ENCODE measurements around the gene GABRG3.

The GABRG3 gene

GRCh38 chr15:27336676-27337075, 365.7 kb downstream of the GABRG3 start:
- H3K4me3 ChIP-seq (ENCODE audit: control insufficient read depth, low read depth, low read length) = no peak overlapping the region
- no peak for TF ChIP-seq CTCF (conservative IDR thresholded peaks at IDR 0.05; ENCODE audit: control insufficient read depth, insufficient read depth, low read depth, low read length)
- no peak for DNase-seq (ENCODE audit: low read depth)

GRCh38 chr15:27339138-27339537, 368.2 kb downstream of the GABRG3 start:
- no peak overlapping the region for H3K4me3 ChIP-seq (ENCODE audit: control insufficient read depth, low read depth, low read length)
- TF ChIP-seq CTCF (conservative IDR thresholded peaks at IDR 0.05; ENCODE audit: control insufficient read depth, insufficient read depth, low read depth, low read length) = no peak
- no peak for DNase-seq (ENCODE audit: low read depth)

DNA sequence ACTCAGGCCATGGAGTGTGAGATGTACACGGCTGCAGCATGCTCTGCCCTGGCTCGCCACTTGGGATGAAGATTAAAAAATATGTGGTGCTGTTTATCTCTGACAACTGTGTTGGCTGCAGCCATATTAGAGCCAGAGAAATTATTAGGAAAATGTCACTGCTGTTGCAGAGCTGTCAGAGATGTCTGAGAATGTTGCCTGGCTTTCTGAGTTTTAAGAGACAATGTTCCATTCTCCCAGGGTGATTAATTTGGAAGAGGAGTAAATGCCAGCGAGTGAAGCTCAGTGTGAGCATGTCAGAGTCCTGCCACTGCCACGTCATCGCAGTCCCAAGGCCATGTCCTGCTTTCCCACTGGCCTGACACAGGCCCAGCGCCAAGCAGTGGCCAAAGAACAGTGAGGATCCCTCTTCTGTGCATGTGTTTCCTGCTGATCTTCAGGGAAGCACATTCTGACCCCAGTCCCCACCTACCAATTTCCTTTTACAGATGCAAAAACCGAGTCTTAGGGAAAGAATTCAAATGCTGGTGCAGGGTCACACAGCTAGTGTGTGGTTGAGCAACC, 370.9 kb downstream of the GABRG3 start:
- no peak for TF ChIP-seq CTCF (conservative IDR thresholded peaks at IDR 0.05; ENCODE audit: control insufficient read depth, insufficient read depth, low read depth, low read length)
- DNase-seq (ENCODE audit: low read depth) = no peak
- no peak overlapping the region for H3K4me3 ChIP-seq (ENCODE audit: control insufficient read depth, low read depth, low read length)

GRCh38 chr15:27342991-27343390, 372.0 kb downstream of the GABRG3 start:
- DNase-seq (ENCODE audit: low read depth) = no peak
- H3K4me3 ChIP-seq (ENCODE audit: control insufficient read depth, low read depth, low read length) = no peak overlapping the region
- TF ChIP-seq CTCF (conservative IDR thresholded peaks at IDR 0.05; ENCODE audit: control insufficient read depth, insufficient read depth, low read depth, low read length) = no peak

DNA sequence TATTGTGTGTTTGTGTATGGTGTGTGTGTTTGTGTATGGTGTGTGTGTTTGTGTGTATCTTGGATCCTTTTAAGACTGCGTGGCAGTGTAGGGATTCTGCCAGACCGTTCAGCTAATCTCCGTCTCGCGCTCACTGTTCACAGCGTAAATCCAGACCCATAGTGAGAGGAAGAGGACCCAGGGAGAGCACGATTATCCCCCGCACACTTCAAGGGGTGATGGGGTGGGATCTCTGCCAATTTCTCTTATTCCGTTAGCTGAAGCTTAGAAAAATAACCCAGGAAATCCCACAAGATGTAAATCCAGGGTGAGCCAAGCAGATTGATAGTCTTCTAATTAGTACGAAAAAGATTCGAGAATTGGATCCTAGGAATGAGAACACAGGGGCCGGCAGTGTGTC, 381.2 kb downstream of the GABRG3 start:
- H3K4me3 ChIP-seq (ENCODE audit: control insufficient read depth, low read depth, low read length) = no peak overlapping the region
- no peak for DNase-seq (ENCODE audit: low read depth)
- TF ChIP-seq CTCF (conservative IDR thresholded peaks at IDR 0.05; ENCODE audit: control insufficient read depth, insufficient read depth, low read depth, low read length) = no peak

DNA sequence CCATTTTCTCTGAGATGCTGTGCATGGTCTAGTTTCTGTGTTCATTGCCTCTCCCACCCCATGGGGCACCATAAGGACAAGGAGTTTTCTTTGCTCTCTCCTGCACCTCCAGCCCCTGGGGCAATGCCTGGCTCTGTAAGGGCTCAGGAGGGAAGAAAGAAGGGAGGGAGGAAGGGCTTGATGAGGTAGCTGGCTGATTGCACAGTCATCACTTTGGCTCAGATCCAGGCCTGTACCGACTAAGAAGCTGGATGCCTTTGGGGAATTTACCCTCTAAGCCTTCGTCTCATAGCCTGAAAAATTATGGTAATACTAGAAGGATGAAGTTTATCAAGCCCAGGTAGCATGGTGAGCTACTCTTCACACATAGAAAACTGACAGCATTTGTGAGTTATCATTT, 382.9 kb downstream of the GABRG3 start:
- peak; percentile 4 for DNase-seq (ENCODE audit: low read depth)
- TF ChIP-seq CTCF (conservative IDR thresholded peaks at IDR 0.05; ENCODE audit: control insufficient read depth, insufficient read depth, low read depth, low read length) = no peak
- no peak overlapping the region for H3K4me3 ChIP-seq (ENCODE audit: control insufficient read depth, low read depth, low read length)
